SW 1271 (cell line): ENCODE data around the gene NDST3.
A peak's percentile ranks its signal among the peaks of the same experiment; 100 is the strongest.
"Not testable (repeated sequence)": the region's sequence is repeated elsewhere in the genome, so short reads cannot be mapped to it uniquely, and the experiment has no call there.

ENCODE experiments used
- DNase-seq, 2 experiments: peaks; one replicate each; lab custom pipeline; 2025; lab: John Stamatoyannopoulos, UW

NDST3 gene

DNA sequence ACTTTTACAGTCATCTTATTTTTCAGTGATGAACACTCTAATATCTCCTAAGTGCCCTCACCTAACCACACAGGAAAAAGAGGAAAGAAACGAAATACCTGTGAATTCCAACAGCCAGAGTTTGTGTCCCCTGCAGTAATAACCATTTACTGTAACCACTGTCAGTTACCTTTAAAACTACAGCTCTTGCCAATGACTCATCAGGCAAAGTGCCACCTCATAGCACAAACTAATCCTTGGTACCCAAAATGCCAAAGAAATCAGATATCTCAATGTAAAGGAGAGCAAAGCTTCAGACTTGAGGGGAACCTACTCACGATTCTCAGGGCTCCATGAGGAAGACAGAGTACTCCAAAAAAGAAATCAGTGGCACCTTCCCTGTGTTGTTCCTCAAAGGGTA, 146.5 kb downstream of the NDST3 start:
- DNase-seq: no peak

GRCh38 chr4:118190903-118191302, 156.6 kb downstream of the NDST3 start:
- DNase-seq: no peak

- DNase-seq: no peak
Measured at GRCh38 chr4:118193421-118193820, 159.1 kb downstream of the NDST3 start.

DNA sequence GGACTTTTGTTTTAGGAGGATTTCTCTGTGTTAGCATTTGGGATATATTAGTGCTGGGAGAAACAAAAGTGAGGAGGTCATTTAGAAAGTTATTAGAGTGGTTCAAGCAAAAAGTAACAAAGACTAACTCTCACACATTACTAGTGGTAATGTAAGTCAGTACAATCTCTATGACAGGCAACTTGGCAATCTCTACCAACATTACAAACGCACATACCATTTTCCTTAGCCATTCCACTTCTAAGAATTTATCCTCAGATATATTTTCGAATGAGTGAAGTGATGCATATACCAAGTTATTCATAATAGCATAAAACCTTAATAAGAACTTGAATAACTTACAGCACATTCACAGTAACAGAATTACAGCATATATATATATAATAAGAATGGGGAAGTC, 172.3 kb downstream of the NDST3 start:
- DNase-seq: no peak

DNA sequence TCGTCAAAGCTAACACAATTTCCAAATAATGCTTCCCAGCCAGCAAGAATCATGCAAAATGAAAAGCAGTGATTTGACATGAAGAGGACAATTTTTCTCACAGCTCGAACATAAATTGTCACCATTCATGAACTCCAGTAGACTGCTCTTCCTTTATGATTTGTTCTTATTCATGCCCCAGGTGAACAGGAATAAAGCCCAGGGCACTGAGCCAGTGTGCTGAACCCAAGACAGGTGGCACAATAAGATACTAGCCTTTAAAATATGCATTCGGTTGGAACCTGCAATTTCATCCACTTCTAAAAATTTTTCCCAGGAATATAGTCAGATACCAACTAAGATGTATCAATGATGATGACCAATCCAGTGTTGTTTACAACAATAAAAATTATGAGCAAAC, 178.8 kb downstream of the NDST3 start:
- DNase-seq: no peak

- no peak for DNase-seq
Measured at GRCh38 chr4:118215826-118216225, 181.5 kb downstream of the NDST3 start.

- DNase-seq: no peak
Measured at GRCh38 chr4:118221227-118221800, 187.0 kb downstream of the NDST3 start.

DNA sequence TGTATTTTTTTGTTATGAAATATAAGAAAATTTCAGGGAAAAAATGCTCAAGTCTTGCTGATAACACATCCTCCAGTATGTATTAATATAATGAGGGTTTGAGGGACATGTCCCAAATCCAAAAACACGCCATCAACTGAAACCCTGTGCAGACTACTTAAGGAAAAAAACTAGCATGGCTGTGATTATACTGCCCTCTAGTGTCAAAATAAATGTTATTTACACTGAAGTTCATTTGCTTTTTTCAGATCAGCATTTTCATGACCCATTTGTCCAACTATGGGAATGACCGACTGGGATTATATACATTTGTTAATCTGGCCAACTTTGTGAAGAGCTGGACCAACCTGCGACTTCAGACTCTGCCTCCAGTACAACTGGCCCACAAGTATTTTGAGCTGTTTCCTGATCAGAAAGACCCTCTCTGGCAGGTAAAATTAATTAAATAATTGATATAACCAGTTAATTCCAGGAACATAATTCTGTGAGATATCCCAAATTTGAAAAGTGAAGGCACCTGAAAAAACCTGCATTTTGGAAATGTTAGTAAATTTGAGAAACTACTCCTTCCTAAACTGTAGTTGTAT, 190.1 kb downstream of the NDST3 start:
- peak; percentile 1 to 43 for DNase-seq

DNA sequence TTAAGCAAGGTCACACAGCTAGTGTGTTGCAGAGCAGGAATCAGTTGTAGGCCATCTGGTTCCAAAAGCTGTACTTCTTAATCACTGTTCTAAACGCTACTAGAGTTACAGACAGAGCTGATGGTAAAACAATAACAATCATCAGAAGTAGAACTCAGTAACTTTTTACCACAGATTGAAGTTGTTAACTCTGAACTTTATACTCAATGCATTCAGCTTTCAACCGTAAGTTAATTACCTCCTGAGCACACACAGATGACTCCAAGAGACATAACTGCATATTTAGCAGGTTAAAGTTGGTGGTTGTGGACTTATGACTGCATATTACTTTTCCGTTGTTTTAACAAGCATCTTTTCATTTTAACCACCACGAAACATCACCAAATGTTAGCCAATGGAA, 191.2 kb downstream of the NDST3 start:
- no peak for DNase-seq

- no peak for DNase-seq
Measured at GRCh38 chr4:118226311-118227010, 192.2 kb downstream of the NDST3 start.

- no peak for DNase-seq
Measured at GRCh38 chr4:118235566-118236120, 201.4 kb downstream of the NDST3 start.

DNA sequence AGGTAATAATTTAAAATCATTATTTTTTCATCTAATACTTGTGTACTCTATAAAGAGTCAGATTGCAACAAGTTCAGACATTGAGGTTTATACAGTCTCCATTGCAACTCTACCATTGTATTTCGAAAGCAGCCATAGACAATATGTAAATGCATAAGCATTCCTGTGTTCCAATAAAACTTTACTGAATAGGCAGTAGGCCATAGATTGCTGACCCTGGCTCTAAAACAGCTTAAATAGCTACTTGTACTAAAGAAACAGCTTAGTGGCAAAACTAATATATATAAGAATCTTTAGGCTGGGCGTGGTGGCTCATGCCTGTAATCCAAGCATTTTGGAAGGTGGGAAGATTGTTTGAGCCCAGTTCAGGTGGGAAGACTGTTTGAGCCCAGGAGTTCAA, 203.2 kb downstream of the NDST3 start:
- DNase-seq: no peak

DNA sequence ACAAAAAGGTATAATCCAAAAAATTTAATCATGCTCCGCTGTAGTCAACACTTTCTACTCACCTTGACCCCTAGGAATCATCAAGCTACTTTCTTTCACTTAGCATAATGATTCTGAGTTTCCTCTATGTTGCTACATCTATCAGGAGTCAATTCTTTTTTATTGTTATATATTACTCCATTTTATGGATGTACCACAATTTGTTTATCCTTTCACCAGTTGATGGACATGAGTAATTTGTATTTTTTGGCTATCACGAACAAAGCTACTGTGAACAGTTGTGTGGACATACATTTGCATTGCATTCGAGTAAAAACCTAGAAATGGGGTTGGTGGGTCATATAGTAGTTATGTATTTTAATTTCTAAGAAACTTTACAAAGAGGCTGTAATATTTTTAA, 215.6 kb downstream of the NDST3 start:
- DNase-seq: no peak

- DNase-seq: no peak
Measured at GRCh38 chr4:118254368-118254767, 220.1 kb downstream of the NDST3 start.

GRCh38 chr4:118259111-118259510, 224.8 kb downstream of the NDST3 start:
- no peak for DNase-seq

DNA sequence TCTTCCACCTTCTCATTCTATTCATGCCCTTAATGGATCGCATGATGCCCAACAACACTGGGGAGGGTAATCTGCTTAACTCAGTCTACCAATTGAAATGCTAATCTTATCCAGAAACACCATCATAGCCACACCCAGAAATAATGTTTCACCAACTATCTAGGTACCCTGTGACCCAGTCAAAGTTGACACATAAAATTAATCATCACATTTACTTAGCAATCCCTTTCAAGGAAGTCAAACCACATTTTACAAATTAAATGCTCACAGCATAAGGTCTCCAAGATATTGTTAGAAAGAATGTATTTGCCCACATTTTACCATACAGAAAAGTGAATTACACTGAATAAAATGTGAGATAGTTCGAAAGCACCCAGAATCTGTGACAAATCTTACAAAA, 226.0 kb downstream of the NDST3 start:
- no peak for DNase-seq

GRCh38 chr4:118264096-118264495, 229.8 kb downstream of the NDST3 start:
- no peak for DNase-seq

DNA sequence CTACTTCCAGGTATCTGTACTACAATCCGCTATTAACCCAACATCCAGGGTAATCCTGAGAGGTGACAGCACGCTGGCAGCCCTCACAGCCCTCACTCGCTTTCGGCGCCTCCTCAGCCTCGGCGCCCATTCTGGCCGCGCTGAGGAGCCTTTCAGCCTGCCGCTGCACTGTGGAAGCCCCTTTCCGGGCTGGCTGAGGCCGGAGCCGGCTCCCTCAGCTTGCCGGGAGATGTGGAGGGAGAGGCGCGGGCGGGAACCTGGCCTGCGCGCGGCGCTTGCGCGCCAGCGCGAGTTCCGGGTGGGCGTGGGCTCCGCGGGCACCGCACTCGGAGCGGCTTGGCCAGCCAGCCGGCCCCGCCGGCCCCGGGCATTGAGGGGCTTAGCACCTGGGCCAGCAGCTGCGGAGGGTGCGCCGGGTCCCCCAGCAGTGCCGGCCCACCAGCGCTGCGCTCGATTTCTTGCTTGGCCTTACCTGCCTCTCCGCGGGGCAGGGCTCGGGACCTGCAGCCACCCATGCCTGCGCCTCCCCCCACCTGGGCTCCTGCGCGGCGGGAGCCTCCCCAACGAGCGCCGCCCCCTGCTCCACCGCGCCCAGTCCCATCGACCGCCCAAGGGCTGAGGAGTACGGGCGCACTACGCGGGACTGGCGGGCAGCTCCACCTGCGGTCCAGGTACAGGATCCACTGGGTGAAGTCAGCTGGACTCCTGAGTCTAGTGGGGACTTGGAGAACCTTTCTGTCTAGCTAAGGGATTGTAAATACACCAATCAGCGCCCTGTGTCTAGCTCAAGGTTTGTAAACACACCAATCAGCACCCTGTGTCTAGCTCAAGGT, 231.2 kb downstream of the NDST3 start:
- no peak for DNase-seq

DNA sequence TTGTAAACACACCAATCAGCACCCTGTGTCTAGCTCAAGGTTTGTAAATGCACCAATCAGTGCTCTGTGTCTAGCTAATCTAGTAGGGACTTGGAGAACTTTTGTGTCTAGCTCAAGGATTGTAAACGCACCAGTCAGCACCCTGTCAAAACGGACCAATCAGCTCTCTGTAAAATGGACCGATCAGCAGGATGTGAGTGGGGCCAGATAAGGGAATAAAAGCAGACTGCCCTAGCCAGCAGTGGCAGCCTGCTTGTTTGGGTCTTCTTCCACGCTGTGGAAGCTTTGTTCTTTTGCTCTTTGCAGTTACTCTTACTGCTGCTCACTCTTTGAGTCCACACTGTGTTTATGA, 231.8 kb downstream of the NDST3 start:
- DNase-seq: not testable (repeated sequence)

DNA sequence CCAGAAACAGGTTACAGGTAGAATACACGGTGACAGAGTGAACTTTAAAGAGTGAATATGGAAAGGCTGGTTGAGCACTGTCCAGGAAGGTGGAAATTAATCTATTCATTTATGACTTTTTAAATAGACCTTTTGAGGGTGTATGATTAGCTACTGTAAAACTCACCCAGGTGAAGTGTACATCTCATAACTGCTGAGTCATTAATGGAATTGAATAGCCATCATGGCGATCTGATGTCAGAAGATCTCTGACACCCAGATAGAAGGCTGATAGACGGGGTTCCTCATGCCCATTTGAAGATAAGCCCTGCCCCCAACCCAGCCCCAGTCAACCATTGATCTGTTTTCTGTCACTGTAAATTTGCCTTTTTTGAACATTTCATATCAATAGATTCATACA, 234.5 kb downstream of the NDST3 start:
- no peak for DNase-seq

GRCh38 chr4:118270492-118270891, 236.2 kb downstream of the NDST3 start:
- DNase-seq: peak in 1 of 2 experiments; percentile 44

- DNase-seq: no peak
Measured at GRCh38 chr4:118271788-118272187, 237.5 kb downstream of the NDST3 start.

- DNase-seq: no peak
Measured at GRCh38 chr4:118273642-118274041, 239.4 kb downstream of the NDST3 start.
